Measurements from ENCODE around the gene ITGA7. TPM values are rescaled to one million over a fixed set of nuclear protein-coding genes. Genes with fewer than 3 reads are reported as not detected.

ITGA7 gene
- total and polyA plus RNA-seq, 2 of the 8 experiments (the other 6 are each of a cell fraction or from before 2014, with no cell fraction given): 57.6 to 86.1 TPM

GRCh38 chr12:55685671-55686070, 22.0 kb downstream of the ITGA7 start (continued):
- no peak for TF ChIP-seq CHD7 (IDR thresholded peaks at IDR 0.05; ENCODE audit: insufficient replicate concordance, low read length)
- TF ChIP-seq KDM5A (IDR thresholded peaks at IDR 0.05; ENCODE audit: low read length): no peak
- no peak for TF ChIP-seq TCF12 (IDR thresholded peaks at IDR 0.05; ENCODE audit: low read depth, low read length)
- TF ChIP-seq CTBP2 (IDR thresholded peaks at IDR 0.05; ENCODE audit: borderline replicate concordance, insufficient read depth, insufficient read length, low read length): no peak
- TF ChIP-seq RFX5 (IDR thresholded peaks at IDR 0.05; ENCODE audit: borderline replicate concordance, low read depth, low read length): no peak
- no peak for TF ChIP-seq SAP30 (IDR thresholded peaks at IDR 0.05; ENCODE audit: insufficient read depth, insufficient replicate concordance, low read length)
- TF ChIP-seq HDAC6 (IDR thresholded peaks at IDR 0.05; ENCODE audit: low read depth, low read length): no peak
